GM19043 (cell line): Measurements from ENCODE around the gene XXYLT1.
"Not testable (repeated sequence)": the region's sequence is repeated elsewhere in the genome, so short reads cannot be mapped to it uniquely, and the experiment has no call there.

Experiments
- ATAC-seq: cut with Tn5 transposase; IDR thresholded peaks from one replicate; pipeline ENCODE4 v1.9.1; 2021; ENCODE audit warnings: low read depth; ENCODE audit not compliant: unreplicated experiment

Gene XXYLT1

GRCh38 chr3:195058336-195059005 lies 212.5 kb downstream of the XXYLT1 start:
- no peak for ATAC-seq

DNA sequence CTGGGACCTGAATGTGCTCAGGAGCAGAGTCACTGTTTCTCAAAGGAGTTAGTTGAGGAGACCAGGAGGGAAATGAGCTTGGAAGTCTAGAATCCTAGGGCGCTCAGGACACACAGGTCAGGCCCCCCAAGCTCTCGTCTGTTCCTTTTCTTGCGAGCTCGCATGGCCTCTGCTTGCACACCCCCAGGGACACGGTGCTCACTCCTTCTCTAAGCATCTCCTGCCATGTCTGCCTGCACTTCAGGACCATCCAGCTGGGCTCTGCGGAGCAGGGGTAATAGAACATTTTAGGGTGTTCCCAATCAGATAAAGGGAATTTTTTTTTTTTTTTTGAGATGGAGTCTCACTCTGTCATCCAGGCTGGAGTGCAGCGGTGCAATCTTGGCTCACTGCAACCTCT lies 213.2 kb downstream of the XXYLT1 start:
- no peak for ATAC-seq

GRCh38 chr3:195056506-195056905 lies 214.5 kb downstream of the XXYLT1 start:
- ATAC-seq = no peak

- no peak for ATAC-seq
Measured at GRCh38 chr3:195054311-195054710, 216.6 kb downstream of the XXYLT1 start.

DNA sequence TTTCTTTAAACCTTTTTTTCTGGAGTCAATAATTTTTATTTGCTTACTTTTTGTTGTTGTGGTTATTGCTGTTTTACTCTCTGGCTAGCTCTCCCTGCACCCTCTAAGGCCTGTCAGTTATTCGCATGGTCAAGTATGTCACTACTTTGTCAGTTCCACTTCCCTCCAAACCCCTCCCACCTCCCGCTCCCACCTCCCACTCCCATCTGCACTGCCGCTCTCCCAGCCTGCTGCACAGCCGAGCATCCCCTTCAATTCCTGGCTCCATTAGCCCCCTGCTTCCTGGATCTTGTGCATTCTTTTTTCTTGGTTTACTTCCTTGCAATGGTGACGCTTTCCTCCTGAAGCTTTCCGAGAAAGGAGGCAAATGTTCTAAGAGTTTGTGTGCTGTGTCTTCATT lies 218.0 kb downstream of the XXYLT1 start:
- no peak for ATAC-seq

GRCh38 chr3:195050296-195050695 lies 220.7 kb downstream of the XXYLT1 start:
- not testable (repeated sequence) for ATAC-seq

DNA sequence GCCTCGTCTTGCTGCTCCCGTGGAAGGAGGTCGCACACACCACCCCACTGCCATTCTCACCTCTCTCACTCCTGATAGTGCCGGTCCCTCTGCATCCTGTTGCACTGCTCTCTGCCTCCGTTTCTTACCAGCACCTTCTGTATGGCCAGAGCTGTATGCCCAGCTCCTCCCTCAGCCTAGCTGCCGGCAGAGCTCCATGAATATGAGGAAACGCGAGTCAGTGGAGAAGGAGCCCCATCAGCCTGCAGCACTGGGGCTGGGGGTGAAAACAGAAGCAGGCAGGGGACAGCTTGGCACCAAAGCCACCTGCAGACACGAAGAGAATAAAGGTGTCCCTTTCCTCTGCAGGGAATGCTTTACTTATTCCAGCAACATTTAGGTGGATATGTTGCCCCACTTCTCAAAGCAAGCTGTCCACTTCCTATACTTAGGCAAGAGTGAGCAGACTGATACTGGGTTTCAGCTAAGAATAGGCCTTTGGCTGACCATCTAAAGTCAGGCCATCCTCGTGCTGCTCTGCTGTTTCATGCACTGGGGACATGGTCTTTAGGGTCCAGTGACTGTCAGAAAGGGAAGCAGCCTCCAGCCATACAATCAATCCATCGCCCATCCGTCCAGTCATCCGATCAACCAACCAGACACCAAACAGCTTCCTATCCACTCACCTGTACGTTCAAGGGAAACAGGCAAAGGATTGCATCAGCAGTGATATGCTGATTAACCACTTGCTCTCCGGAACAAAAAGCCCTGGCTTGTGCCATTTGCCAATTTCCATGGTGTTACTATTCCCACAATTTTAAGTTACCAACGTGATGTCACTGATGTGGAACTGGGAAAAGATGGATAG lies 222.7 kb downstream of the XXYLT1 start:
- ATAC-seq = no peak

- no peak for ATAC-seq
Measured at GRCh38 chr3:195047536-195047935, 223.4 kb downstream of the XXYLT1 start.

DNA sequence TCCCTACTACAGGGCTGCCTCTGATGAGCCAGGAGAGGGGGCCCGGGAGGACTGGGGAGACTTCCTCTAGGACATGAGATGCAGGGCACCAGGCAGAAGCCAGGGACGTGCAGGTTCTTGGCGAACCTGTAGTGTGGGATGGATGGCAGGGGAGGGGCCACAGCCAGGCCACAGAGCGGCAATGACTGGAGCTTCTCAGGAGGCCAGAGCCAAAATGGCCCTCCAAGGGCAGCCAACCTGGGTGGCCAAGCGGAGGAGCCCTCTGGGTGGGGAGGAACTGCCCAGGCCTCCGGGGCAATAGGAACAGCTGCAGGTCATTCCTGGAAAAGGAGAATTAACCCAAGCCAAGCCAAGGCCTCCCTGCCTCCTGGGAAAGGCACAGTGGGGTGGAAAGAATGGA lies 224.5 kb downstream of the XXYLT1 start:
- ATAC-seq = no peak

GRCh38 chr3:195045481-195046210 lies 225.3 kb downstream of the XXYLT1 start:
- ATAC-seq = no peak

GRCh38 chr3:195044411-195044810 lies 226.5 kb downstream of the XXYLT1 start:
- no peak for ATAC-seq

DNA sequence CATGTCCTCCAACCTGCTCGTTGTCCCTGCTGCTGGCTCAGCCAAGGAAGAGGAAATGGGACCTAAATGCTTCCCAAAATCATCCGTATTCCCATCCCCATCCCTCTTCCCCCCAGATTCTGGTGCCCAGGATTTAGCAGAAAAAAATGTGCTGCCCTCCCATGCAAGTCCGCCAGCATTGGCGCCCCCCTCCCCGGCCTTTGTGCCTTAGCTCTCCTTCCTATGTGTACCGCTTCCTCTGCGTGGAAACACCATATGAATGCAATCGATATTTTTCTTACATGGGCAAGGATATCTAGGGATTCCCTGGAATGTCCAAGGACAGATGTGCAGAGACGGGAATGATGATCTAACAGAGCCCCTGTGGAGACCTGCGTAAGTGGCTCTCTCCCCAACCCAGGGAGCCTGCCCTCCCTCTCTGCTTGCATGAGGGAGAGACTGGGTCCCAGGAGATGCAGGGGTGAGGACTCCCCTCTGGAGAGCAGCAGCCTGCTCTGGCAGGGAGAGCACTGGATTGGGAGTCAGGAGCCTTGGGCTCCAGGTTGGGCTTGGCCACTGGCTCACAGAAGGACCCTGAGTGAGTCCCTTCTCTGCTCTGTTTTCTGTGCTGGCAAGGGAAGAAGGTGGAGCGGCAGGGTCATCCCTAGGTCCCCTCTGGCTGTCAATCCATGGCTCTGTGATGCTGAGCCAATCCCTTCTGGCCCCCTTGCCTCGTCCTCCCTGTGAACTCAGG lies 227.2 kb downstream of the XXYLT1 start:
- no peak for ATAC-seq

DNA sequence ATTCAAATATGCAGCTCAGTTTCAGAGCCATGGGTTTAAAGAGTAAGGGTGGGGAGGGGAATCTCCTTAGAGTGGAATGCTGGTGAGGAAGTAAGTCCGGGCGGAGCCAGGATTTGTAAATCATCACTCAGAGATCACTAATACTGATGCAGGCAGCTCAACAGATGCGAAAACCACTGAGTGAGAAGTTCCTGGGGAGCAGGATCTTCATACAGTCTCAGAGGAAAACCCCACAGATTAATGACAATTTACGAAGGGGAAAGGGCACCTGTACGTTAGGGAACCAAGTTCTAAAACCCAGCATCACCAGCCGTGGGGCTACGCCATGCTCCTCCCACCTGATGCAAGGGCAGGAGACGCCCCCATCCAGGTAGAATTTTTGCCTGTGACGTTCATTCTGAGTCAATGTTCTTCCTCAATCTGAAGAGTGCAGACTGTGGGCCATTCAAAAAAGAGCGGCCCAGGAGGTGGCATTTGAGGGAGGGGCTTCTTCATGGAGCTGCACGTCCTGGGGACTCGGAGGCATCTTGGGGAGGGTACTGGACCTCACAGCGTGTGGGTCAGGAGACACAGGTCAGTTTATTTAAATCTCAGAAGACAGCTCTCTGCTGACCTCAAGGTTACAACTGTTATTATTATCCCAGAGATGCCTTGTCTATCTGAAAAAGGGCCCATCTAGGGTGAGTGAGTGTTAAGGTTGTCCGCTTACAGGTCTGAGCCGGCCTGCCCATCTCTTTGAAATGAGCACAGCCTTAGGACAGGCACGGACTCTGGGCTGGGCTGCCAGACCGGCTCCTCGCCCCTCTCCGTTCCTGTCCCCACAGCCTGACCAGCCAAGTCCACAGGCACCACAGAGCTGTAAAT lies 228.0 kb downstream of the XXYLT1 start:
- no peak for ATAC-seq

DNA sequence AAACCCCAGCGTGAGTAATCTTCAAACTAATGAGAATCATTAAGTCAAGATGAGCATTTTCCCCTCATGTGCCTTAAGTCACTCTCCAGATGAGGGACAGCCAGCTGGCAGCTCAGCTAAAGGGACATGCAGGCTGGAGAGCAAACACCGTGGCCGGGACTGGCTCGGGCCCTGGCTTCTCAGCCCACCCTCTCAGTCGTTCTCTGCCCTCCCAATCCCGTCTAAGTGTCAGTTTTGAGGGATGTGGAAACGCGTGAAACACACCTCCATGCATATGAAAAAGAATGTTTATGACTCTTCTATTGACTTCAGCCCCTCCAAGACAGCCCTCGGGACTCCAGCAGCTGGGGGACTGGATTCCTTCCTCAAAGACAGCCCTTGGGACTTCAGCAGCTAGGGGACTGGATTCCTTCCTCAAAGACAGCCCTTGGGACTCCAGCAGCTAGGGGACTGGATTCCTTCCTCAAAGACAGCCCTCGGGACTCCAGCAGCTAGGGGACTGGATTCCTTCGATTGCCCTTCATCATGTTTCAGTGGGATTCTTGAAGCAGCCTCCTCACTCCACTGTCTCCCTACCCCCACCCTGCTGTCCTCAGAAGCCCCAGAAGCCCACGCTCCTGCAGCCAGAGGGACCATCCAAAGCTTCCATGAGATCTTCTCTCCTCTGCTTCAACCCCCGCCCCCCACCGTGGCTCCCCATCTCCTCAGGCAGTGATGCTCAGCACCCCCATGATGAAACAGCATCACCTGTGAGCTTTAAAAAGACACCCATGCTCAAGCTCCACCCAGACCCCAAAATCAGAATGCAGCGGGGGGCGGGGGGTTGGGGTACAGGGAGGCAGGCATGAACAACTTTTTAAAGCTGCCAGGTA lies 228.9 kb downstream of the XXYLT1 start:
- ATAC-seq = no peak

GRCh38 chr3:195040773-195041520 lies 230.0 kb downstream of the XXYLT1 start:
- no peak for ATAC-seq

- no peak for ATAC-seq
Measured at GRCh38 chr3:195040094-195040493, 230.9 kb downstream of the XXYLT1 start.

- no peak for ATAC-seq
Measured at GRCh38 chr3:195039180-195039843, 231.6 kb downstream of the XXYLT1 start.

DNA sequence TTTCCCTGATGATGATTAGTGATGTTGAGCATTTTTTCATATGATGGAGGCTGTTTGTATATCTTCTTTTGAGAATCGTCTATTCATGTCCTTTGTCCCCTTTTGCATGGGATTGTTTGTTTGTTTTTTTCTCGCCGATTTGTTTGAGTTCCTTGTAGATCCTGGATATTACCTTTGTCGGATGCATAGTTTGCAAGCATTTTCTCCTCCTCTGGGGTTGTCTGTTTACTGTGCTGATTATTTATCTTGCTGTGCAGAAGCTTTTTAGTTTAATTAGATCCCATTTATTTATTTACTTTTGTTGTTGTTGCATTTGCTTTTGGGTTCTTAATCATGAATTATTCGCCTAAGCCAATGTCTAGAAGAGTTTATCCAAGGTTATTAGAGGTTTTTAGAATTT lies 232.8 kb downstream of the XXYLT1 start:
- no peak for ATAC-seq
